Measurements from ENCODE around the gene LYPD4. TPM values are rescaled to one million over a fixed set of nuclear protein-coding genes. Genes with fewer than 3 reads are reported as not detected.

The LYPD4 gene, protein sequence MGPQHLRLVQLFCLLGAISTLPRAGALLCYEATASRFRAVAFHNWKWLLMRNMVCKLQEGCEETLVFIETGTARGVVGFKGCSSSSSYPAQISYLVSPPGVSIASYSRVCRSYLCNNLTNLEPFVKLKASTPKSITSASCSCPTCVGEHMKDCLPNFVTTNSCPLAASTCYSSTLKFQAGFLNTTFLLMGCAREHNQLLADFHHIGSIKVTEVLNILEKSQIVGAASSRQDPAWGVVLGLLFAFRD
- polyA plus RNA-seq (ENCODE audit: insufficient read length) = not detected

DNA sequence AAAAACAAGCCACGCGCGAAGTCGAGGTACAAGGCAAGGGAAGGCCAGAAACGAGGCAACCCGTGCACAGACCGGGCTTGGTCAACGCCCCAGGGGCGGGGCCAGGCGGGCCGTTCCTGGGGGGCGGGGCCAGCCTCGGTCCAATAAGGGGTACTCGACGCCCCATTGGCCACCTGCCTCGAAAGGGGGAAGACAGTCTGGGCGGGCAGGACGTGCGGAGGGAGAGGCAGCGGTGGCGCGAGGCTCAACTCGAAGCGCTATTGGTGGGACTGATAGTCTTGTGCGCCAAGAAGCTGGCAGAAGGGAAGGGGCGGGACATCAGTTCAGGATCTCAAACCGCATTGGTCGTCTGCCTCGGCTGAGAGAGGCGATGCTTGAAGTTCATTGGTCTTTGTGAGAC lies at the start of gene LYPD4:
Gene LYPD4, minus strand, starts transcription at position 83 of the 400 bp plus-strand sequence. CDS start 5,398 bp downstream, outside the sequence.
- DNase-seq (ENCODE audit: low read depth) = no peak

DNA sequence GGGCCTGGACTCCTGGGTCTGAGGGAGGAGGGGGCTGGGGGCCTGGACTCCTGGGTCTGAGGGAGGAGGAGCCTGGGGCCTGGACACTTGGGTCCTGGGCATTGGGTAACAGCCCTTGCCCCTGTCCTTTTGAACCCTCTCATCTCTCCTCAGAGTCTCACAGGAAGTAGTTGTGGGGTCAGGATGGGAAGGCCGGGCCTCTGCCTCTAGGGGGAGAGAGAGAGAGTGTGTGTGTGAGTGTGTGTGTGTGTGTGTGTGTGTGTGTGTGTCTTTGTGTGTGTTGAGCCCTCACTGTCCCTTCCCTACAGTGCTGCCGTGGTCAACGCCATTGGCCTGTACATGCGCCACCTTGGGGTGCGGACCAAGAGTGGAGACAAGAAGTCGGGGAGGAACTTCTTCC lies 49.4 kb upstream of the LYPD4 start:
- no peak for DNase-seq (ENCODE audit: low read depth)

DNA sequence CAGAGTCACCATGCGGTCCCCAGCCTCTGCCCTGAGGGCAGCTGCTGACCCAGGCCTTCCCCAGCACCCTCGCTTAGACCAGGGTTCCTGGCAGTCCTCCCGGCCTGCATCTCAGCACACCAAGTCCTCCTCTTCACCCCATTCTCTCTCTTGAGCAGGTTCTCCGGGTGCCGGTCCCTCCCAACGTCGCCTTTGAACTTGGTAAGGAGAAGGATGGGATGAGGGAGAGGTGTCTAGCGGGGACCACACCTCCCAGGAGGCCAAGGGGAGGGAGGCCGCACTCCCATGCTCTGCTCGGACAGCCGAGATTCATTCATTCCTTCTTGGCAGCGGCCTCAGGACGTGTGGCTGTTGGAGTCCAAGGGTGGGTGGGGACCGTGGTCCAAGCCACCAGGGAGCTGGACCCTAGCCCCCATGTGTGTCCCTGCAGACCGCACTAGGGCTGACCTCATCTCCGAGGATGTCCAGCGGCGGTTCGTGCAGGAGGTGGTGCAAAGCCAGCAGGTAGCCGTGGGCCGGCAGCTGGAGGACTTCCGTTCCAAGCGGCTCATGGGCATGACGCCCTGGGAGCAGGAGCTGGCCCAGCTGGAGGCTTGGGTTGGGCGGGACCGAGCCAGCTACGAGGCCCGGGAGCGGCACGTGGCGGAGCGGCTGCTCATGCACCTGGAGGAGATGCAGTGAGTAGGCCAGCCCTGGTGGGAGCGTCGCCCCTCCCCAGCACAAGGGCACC lies 47.9 kb upstream of the LYPD4 start:
- no peak for DNase-seq (ENCODE audit: low read depth)

DNA sequence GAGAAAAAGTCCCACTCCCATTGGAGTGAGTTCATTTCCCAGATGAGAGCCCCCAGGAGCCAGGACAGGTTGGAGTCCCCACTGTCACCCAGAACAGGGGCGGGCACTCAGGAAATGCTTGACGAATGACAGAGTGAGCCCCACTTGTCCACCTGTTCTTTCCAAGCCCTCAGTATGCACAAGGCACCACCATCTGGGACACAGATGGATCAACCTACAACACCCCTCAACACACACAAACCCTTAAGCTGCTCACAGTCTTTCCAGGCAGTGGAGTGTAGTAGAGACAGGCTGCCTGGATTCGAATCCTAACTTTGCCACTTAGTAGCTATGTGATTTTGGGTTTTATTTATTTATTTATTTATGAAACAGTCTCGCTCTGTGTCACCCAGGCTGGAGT lies 46.5 kb upstream of the LYPD4 start:
- no peak for DNase-seq (ENCODE audit: low read depth)

DNA sequence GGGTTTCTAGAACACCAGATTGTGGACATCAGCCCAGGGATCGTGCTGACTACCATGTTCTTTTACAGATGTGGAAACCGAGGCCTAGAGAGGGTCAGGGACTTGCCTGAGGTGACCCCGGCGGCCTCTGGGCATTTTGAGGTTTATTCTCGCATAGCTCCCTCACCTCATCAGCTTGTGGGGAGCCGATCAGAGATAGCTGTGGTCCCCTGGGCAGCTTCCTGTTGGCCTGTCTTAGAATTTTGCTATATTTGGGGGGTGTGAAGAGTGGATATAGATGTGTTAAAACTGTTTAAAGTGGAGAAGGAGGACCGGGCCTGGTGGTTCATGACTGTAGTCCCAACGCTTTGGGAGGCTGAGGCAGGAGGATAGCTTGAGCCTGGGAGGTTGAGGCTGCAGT lies 45.4 kb upstream of the LYPD4 start:
- no peak for DNase-seq (ENCODE audit: low read depth)

DNA sequence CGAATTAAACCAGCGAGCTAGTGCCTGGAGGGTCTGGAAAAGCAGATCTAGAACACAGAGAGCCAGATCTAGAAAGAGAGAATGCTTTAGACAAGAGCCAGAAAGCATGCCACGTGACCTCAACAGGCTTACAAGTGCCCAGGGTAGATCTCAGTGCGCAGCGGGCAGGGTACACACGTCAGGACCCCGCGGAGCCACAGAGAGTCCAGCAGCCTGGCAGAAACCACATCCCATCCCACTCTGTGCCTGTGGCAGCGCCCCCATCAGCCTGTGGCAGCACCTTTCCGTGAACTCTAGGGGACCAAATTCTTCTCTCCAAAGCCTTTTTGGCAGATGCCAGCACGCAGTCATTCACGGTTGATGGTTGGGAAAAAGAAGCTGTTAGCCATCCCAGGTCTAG lies 44.4 kb upstream of the LYPD4 start:
- no peak for DNase-seq (ENCODE audit: low read depth)

DNA sequence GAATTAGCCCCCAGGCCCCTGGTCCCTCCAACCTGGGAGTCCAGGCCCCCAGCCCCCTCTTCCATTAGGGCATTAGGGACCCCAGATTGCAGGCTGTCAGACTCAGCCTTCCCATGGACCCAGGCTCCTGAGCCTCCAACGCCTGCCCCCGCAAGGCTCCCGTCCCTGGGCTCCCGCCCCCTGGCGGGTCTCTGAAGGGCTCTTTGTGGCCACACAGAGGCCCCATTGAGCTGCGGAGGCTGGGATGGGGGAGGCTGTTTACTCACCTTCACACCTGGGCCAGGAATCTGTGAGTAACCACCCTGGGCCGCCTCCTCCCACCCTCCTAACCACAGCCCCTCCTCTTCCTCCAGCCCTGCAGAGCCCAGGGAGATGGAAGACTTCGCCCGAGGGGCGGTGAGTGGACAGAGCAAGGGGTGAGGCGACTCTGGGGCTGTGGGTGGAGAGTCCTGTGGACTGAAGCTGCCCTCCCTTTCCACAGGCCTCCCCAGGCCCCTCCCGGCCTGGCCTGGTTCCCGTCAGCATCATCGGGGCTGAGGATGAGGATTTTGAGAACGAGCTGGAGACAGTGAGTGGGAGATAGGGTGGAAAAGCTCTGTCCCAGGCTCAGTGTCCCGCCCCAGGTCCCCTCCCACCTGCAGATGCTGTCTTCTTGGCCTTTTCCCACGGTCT lies 43.4 kb upstream of the LYPD4 start:
- no peak for DNase-seq (ENCODE audit: low read depth)

DNA sequence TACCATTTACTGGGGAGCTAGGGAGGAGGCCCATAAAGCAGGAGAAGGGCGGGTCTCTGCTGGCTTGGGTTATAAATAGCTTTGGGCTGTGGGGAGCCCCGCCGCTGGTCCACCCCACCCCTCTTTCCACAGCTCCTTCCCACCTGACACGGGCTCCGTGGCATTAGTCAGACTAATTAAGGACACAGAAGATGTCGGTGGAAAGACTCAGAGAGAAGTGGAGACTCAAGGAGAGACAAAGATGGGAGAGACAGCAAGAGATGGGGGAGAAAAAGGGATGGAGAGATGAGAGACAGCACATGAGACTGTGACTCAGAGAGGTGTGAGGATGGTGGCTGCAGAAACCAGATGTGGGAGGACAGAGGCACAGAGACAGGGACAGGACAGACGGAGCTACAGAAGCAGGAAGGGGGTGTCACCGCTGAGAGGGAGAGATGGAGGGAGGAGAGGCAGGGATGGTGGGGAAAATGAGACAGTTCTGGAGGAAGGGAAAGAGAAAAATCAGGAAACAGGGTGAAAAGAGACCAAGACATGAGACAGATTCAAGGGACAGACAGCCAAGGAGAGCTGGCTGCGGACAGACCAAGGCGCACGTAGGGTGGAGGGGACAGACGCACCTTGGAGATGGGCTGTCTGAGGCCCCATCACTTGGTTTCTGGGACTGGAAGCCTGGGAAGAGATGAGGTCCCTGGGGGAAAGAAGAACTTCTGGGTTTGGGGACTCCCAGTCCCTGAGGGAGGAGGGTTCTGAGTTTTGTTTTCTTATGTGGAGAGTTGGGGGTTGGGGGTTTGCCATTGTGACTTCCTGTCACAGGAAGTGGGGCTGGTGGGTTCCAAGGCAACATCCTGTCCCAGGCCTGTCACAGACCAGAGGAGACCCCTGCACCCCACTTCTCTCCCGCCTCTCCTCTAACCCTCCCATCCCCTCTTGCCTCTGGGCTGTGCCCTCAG lies 42.6 kb upstream of the LYPD4 start:
- DNase-seq (ENCODE audit: low read depth) = no peak

DNA sequence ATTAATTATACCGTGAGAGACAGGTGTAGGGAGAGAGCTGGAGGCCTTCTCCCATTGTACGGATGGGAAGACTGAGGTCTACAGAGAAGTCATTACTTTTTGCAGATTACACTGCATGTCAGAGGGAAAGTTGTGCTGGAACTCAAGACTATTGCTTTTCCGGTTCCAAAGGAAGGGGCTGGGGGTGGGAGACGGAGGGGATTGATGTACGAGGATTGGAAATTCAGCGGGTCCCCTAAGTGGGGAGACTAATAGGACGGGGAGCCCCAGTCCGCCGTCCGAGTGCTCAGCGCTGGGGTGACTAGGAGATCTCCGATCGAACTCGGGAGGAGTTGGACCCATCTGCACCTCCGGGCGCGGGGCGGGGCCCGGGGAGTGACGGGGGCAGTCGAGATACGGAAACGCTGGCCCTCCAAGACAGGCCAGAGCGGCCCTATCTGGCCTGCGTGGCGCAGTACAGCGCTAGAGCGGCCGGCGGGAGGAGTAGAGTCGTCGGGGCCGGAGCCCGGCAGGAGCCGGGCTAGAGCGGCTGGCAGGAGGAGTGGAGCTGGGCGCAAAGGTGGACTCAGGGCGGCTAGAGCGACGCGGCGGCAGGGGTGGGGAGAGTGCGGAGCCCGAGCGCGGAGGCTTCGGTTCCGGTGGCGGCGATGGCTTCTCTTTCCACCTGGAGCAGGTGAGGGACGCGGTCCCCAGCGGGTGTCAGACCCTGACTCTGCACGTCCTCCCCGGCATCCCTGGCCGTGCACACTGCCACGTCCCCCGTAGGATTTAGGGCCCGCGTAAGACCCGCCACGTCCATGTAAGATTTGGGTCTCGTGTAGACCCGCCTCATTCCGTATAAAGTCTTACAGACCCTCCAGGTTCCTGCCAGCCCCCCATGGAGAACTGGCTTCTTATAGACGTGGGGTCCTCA lies 39.6 kb upstream of the LYPD4 start:
- DNase-seq (ENCODE audit: low read depth) = peak; percentile 86

DNA sequence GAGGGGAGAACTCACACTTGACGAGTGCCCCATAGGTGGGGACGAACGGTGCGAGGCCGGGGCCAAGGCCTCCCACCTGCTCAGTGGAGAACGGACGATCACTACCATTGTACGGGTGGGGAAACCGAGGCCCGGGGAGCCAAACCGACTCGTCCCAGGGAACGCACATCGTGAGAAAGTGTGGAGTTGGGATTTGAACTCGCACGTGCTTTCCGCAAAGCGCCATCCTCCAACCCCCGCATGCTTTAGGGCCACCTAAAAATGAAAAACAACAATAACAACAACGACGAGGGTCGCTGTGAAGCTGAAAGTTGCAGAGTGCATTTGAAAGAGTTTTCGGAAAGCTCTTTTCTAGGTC lies 39.0 kb upstream of the LYPD4 start:
- no peak for DNase-seq (ENCODE audit: low read depth)

DNA sequence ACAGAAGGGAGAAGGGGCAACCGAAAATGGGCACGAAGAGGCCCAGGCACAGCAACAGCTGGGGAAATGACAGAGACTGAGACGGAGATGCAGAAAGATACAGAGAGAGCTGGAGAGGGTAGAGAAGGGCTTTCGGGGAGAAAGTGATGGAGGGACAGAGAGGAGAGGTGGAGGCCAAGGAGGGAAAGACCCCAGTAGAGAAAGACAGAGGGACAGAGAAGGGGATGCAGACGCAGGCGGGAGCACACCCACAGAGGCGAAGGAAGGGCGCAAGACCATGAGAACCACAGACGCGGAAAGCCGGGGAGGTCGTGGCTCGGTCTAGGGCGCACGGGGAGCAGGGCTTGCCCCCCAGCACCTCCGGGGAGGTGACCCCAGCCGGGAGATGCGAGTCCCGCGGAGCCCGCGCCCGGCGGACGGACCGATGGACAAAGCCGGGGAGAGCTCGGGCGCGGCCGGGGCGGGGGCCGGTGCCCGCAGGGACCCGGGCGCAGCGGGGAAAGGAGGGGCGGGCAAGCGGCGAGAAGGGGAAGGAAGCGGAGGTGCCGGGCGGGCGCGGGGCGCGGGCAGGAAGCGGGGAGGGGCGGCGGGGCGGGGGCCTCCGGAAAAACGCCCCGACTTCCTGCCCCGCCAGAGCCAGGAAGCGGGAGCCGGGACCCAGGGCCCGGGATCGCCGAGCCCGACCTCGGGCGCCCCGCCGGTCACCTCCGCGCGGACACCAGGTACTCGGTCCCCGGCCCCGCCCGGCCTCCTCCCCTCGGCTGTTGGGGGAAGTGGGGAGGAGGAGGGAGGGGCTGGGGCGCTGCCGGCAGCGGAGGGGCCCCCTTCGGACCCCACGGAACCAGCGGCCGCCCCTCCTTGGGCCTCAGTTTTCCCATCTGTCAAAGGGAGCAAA lies 38.3 kb upstream of the LYPD4 start, which contains the start of gene ARHGEF1:
Gene ARHGEF1, plus strand, starts transcription at position 617 of the 895 bp plus-strand sequence. CDS start 4,899 bp downstream, outside the sequence.
- no peak for DNase-seq (ENCODE audit: low read depth)

DNA sequence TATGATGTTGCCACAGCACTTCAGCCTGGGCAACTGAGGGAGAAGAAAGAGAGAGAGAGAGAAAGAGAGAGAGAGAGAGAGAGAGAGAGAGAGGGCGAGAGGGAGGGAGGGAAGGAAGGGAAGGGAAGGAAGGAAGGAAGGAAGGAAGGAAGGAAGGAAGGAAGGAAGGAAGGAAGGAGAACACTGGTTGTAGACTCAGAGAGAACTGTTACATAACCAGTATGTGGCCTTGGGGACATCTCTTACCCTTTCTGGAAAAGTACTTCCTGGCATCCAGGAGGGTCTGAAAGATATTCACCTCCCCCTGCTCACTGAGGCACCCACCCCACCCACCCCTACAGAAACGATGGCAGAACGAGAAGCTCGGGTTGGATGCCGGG lies 35.8 kb upstream of the LYPD4 start:
- no peak for DNase-seq (ENCODE audit: low read depth)

DNA sequence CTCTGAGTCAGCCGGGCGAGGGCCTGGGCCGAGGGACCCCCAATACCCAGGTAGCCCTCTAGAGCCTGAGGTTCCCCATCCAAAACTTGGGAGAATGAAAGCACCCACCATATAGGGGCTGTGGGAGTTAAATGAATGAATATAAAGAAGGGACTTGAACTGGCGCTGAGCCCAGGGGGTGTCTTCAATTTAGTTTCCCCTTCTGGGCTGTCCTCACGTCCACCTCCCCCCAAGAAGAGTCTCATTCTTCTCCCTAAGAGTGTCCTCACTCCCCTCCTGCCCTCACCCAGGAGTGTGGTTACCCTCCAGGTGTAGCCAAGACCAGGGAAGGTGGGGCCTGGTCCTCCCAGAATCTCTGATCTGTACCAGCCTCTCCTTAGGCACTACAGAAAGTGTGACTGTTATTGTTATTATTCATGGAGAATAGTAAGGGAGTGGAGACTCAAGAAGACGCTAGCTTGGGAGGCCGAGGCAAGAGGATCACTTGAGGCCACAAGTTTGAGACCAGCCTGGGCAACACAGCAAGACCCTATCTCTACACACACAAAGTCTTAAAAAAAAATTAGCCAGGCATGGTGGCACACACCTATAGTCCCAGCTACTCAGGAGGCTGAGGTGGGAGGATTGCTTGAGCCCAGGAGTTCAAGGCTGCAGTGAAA lies 35.3 kb upstream of the LYPD4 start:
- DNase-seq (ENCODE audit: low read depth) = no peak

DNA sequence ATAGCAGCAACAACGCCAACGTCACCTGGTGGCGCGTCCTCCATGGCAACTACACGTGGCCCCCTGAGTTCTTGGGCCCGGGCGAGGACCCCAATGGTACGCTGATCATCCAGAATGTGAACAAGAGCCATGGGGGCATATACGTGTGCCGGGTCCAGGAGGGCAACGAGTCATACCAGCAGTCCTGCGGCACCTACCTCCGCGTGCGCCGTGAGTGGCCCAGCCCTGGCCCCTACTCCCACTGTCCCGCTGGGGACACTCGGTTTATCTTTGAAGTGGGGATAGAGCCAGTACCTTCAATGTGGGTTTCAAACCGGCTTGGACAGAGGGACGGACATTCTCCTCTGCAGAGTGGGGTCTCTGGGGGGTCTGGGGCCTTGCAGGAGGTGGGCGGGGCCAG lies 34.6 kb upstream of the LYPD4 start:
- no peak for DNase-seq (ENCODE audit: low read depth)

DNA sequence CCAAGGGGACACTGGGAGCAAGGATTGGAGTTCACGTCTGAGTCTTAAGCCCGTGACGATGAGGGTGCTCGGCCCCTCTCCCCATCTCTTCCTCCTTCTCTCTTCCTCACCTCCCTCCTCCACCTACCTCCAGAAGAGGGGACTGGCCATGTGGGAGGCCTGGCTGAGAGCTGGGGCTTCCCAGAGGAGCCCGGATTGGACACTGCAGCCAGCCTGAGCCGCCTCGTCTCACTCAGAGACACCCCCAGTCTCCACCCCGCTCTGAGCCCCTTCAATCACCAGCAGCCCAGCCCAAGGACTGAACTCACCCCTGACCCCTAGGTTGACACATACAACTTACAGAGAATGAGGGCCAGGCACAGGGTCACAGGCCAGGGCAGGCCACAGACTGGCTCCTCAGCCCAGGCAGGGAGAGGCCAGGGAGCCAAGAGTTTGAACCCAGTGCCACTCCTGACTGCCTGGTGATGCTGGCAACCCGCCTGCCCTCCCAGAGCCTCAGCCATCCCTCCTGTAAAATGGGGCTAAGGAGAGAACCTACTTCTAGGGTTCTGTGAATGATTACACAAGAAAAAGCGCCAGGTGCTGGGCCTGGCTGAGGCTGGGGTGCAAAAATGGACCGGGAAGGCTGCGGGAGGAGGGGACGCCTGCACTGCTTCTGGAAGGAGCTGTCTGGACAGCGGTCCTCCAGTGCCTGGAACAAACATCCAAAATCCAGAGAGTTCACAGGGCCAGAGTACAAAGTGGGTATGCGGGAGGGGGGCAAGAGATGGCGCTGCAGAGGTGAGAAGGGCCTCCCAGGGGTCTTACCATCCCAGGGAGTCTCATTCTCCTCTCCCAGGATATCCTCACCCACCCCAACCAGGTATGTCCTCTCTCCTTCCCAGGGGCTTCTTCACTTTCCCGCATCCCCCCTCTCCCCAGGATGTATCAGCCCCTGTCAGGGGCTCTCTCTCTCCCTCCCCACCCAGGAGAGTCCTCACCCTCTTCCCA lies 33.7 kb upstream of the LYPD4 start:
- DNase-seq (ENCODE audit: low read depth) = no peak

DNA sequence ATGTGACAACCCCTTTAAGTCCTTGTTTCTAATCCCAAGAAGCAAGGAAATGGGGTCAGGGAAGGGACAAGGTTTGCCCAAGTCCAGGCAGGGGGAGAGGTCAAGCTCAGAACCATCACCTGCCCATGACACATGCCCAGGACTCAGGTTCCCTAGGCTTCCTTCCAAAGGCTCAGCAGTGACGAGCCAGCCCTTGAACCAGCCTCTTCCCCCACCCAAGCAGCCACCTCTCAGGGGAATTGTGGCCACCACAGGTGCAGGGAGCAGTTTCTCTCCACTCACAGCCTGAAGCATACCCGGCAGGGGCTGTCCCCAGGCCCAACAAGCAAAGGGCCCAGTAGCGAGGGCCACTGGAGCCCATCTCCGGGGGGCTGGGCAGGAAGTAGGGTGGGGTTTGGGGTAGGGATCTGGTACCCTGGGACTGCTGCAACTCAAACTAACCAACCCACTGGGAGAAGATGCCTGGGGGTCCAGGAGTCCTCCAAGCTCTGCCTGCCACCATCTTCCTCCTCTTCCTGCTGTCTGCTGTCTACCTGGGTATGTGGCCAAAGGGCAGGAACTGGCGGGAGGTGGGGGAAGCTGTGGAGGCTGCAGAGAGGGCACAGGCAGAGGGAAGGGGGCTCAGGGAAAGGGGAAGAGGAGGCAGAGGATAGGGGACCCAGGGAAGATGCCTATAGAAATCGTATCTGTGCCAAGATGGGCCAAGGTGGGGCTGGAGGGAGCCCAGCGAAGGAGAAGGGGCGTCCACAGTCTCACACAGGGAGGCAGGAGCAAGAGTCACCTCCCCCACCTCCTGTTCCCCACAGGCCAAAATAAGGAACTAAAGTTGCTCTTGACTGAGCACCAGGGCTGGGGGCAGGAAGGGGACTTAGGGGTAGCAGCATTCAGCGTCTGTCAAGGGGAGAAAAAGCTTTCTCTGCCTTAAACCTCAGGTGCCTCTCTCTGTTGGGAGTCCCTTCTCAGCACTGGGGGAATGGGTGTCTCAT lies 32.7 kb upstream of the LYPD4 start, which contains the start of gene CD79A:
Gene CD79A, plus strand, starts transcription at position 433 of the 986 bp plus-strand sequence. Its CDS starts 26 bp downstream, at position 459.
- DNase-seq (ENCODE audit: low read depth) = no peak

Measured in forelimb muscle (tissue), 1 donor.